Sigmoid colon (tissue), 3 donors: ENCODE measurements around the gene ANAPC16.
"Not testable (repeated sequence)": the region's sequence is repeated elsewhere in the genome, so short reads cannot be mapped to it uniquely, and the experiment has no call there.

Source experiments
- CTCF ChIP-seq, 4 experiments: fragments of 450-650 bp in 3 of 4; fragments of 200-600 bp in 1 of 4; IDR thresholded peaks; one replicate each; pipeline ENCODE4 v1.5.1; 2016 to 2019; ENCODE audit warnings: antibody characterized with exemption in 4 of 4, mild to moderate bottlenecking in 3 of 4, moderate library complexity in 2 of 4
- POLR2A ChIP-seq, 2 donors: fragments of 450-650 bp; IDR thresholded peaks; one replicate each; pipeline ENCODE4 v1.6.1; 2016; ENCODE audit warnings: antibody characterized with exemption in 2 of 2, mild to moderate bottlenecking in 2 of 2, moderate library complexity in 2 of 2

DNA sequence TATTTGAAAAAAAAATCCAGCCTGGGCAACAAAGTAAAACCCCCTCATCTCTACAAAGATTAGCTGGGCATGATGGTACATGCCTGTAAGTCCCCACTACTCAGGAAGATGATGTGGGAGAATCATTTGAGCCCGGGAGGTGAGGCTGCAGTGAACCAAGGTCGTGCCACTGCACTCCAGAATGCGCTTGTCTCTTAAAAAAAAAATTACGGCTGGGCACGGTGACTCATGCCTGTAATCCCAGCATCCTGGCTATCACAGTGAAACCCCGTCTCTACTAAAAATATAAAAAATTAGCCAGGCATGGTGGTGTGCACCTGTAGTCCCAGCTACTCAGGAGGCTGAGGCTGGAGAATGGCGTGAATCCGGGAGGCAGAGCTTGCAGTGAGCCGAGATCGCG, 4.4 kb upstream of the ANAPC16 start:
- not testable (repeated sequence) for TF ChIP-seq CTCF, POLR2A (IDR thresholded peaks at IDR 0.05)
